Ectodermal cell (in vitro differentiated cells): ENCODE measurements around the gene CXCL10.

ENCODE experiments used
- H3K27ac ChIP-seq: 2 replicates; pipeline ENCODE4 v1.7.0; 2013; ENCODE audit warnings: mild to moderate bottlenecking, low read depth, low read length; ENCODE audit not compliant: insufficient read depth, poor library complexity, severe bottlenecking
- H3K27me3 ChIP-seq: 2 replicates; pipeline ENCODE4 v1.7.0; 2013; ENCODE audit warnings: mild to moderate bottlenecking, low read length; ENCODE audit not compliant: insufficient read depth, control insufficient read depth, poor library complexity, severe bottlenecking
- H3K36me3 ChIP-seq: one replicate; pipeline ENCODE4 v1.7.0; 2013; ENCODE audit warnings: low read length; ENCODE audit not compliant: control insufficient read depth, insufficient read depth
- H3K4me1 ChIP-seq: one replicate; pipeline ENCODE4 v1.7.0; 2013; ENCODE audit warnings: low read length; ENCODE audit not compliant: control insufficient read depth, insufficient read depth
- H3K4me3 ChIP-seq: 2 replicates; pipeline ENCODE4 v1.7.0; 2013; ENCODE audit warnings: low read depth, low read length, control low read depth; ENCODE audit not compliant: insufficient read depth
- H3K9me3 ChIP-seq: 2 replicates; pipeline ENCODE4 v1.7.0; 2013; ENCODE audit warnings: mild to moderate bottlenecking, low read length, moderate library complexity; ENCODE audit not compliant: control insufficient read depth
- WGBS, 2 experiments: methylation state at CpG; one replicate each; pipeline ENCODE4 v1.1.7; 2013; ENCODE audit warnings: missing lambda C conversion rate in 2 of 2; 5-methylcytosine and 5-hydroxymethylcytosine counted together

CXCL10 gene

DNA sequence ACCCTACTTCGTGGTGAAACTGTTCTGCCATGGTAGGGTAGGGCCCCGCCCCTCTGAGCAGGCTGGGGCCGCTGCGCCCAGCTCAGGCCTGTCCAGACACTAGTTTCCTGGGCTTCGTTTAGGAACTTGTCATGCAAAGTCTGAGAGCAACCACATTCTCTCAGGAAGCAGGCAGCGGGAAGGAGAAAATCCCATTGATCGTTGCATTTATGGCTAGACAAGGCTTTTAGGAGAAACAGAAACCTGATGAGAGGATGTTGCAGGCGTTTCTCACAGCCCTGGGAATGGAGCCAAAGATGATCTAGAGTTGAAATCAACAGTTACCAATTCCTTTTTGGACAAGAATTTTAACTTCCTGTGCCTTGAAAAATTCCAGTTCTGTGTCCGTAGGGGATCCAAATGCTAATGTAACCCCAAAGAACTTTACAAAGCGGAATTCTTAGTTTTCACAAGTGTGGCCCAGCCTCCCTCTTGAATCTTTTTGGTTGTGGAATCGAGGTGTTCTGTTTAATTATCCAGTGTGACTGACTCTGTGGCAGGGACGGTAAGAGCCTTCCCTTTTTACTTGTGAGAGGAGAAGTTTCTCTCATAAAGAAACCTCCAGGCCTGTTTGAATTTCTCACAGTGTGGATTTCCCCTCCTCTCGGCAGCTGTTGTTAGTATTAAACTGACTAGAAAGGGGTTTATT, 11.5 kb downstream of the CXCL10 start:
- no peaks in the 10 kb centered on the region for H3K36me3 ChIP-seq
- H3K4me3 ChIP-seq, result no peak overlapping the region
- peaks cover 11% of the 10 kb centered on the region for H3K4me1 ChIP-seq
- H3K27me3 ChIP-seq, result no peaks in the 10 kb centered on the region
- H3K9me3 ChIP-seq, result no peaks in the 10 kb centered on the region
- peak overlapping the region; percentile 44 for H3K27ac ChIP-seq
- 57 to 65% methylated on average over 12 to 13 of the region's 13 CpGs for WGBS, 2 experiments

DNA sequence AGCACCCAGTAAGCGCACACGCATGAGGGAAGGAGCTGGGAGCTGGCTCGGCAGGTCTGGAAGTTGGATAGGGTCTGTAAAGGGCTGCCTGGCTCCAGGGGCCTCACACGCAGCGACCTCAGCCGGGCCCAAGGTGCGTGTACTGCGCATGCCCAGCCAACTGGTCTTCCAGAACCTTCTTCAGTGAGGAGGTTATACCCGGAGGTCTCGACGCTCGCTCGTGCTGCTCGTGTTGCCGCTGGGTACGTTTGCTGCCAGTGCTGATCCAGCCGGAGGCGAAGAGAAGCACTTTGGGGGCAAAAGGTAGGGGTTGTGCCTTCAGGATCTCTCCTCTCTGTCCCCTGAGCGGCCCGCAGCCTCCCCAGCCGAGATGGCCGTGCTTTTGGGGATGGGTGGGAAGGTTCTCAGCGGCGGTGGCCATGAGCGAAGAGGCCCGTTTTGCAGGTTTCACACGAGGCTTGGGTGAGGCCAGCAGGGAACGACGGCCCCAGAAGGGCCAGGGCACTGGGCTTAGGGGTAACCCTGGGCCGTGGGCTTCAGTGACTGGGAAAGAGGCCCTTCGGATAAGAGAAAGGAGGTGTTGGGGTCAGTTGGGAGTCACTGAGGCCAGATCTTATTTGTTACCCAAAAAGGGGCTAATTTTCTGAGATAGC, 12.2 kb downstream of the CXCL10 start:
- 95 to 96% methylated on average over 31 of the region's 31 CpGs for WGBS, 2 experiments
- Histone ChIP-seq H3K4me3 (no peak overlapping the region), H3K27ac (no peak overlapping the region), H3K4me1 (peaks cover 11% of the 10 kb centered on the region), H3K9me3 (no peaks in the 10 kb centered on the region), H3K27me3 (no peaks in the 10 kb centered on the region), H3K36me3 (no peaks in the 10 kb centered on the region)

DNA sequence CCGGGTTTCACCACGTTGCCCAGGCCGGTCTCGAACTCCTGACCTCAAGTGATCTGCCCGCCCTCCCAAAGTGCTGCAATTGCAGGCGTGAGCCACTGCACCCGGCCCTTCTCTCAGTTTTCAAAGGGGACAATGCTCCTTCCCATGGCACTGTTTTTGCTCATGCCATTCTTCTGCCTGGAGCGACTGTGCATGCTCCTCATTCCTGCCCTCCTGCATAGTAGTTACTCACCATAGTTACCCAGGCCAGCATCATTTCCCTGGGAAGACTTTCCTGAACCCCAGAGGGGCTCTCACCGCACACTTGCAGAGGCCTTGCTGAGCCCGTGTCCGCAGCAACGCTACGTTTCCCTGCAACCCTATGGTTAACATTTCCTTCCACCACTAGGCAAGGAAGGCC, 12.7 kb downstream of the CXCL10 start:
- 91 to 92% methylated on average over 13 of the region's 13 CpGs for WGBS, 2 experiments
- H3K36me3 ChIP-seq, result no peaks in the 10 kb centered on the region

DNA sequence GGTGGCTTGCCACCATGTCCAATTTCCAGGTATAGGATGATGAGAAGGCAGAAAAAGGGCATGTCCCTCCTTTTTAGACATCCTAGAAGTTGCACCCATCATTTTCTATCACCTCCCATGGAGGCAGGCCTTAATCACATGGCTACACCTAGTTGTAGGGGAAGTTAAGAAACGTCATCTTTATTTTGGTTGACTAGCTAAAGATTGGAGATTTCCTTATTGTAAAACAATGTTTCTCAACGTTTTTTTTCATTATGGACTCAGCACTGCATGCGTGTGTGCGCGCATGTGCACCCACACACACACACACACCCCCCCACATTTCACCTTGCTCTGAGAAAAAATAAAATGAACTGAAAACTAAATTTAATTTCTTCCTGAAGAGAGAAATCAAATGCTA, 14.0 kb downstream of the CXCL10 start:
- 77 to 92% methylated on average over 5 of the region's 5 CpGs for WGBS, 2 experiments
- Histone ChIP-seq H3K27ac (no peak overlapping the region), H3K4me3 (no peak overlapping the region), H3K4me1 (peaks cover 11% of the 10 kb centered on the region), H3K27me3 (no peaks in the 10 kb centered on the region), H3K9me3 (no peaks in the 10 kb centered on the region), H3K36me3 (no peaks in the 10 kb centered on the region)

More for the DNA sequence above, 12.7 kb downstream of the CXCL10 start:
- Histone ChIP-seq H3K9me3 (no peaks in the 10 kb centered on the region), H3K27me3 (no peaks in the 10 kb centered on the region), H3K4me1 (peaks cover 11% of the 10 kb centered on the region), H3K4me3 (no peak overlapping the region), H3K27ac (no peak overlapping the region)

DNA sequence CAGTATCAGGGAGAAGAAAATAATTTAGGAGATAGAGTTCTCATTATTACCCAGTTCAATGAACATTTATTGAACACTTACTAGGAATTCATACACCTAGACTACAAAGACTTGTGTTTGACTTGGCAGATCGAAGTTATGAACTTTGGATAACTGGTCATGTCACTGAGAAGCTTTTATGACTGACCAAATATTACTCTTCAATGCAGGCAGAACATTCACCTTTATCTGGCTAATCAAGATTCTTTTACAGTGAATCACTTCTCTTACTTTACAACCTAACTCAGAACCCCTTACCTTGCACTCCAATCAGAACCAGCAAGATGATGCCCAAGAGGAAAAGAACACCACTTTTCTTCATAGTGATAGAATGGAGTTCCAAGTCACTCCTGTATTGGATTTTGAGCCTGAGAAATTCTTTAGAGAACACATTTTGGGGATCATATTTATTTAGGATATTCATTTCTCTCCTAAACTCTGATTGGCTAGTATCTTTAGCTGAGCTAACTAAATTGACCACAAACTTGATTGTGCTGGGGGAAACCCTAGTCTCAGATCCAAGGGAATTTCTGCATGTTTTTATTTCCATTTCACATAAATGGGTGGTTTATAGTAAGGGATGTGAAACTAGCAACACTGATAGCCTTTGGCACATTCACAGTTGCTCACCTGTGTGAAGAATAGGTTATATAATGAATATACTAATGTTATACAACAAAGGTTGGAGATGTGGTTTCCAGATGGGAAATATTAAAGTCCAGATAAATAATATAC, 16.0 kb downstream of the CXCL10 start, which contains the start of gene CXCL9:
CXCL9 (minus strand) TSS at position 421 of the 774 bp plus-strand sequence; CDS start at position 361, 60 bp downstream.
- Histone ChIP-seq H3K4me1 (peaks cover 8% of the 10 kb centered on the region), H3K4me3 (no peak within 1 kb of the TSS), H3K9me3 (no peaks in the 10 kb centered on the region), H3K27me3 (peaks cover 3% of the 10 kb centered on the region), H3K36me3 (no peaks in the 10 kb centered on the region), H3K27ac (no peak within 1 kb of the TSS)
- 94% methylated on average over 1 of the region's 1 CpG for WGBS, 2 experiments

DNA sequence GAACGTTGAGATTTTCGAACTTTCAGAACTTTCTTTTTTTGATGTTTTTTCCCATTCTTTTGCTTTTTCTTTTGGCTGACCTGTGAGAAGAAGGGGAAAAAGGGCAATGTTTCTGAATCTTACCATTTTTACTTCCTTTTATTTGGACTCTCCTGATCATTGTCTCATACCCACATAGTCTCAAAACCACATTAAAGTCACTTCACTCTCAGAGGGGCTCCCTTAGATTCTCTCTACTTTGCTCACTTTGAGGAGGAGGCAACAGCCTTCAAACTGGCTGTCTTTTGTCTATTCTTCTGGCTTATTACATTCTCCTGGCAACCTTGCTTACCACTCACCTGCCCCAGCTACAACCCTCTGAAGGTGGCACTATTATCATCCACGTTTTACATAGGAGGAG, 19.7 kb downstream of the CXCL10 start:
- H3K36me3 ChIP-seq, result no peaks in the 10 kb centered on the region
- no peaks in the 10 kb centered on the region for H3K4me1 ChIP-seq
- WGBS, 2 experiments, result 87 to 91% methylated on average over 3 of the region's 3 CpGs
- H3K4me3 ChIP-seq, result no peak overlapping the region
- H3K27me3 ChIP-seq, result peaks cover 3% of the 10 kb centered on the region
- no peak overlapping the region for H3K27ac ChIP-seq
- no peaks in the 10 kb centered on the region for H3K9me3 ChIP-seq

DNA sequence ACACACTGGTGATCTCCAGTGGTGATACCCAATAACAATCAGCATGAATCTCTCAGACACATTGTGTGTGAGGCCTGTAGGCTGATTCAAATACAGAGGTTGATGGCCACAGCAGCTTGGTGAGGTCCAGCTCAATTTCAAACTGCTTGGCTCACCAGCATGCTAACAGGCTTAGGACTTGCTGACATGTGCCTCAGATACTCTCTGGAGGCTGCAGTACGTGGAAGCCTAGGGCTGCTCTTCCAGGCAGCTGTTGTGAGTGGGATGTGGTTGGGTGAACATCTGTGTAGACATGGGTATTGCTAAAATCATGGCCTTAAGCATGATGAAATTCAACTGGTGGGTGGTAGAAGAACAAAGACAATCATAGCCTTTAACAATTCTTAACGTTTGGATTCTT, 20.3 kb downstream of the CXCL10 start:
- no peaks in the 10 kb centered on the region for H3K36me3 ChIP-seq
- 66 to 79% methylated on average over 1 to 2 of the region's 2 CpGs for WGBS, 2 experiments
- peaks cover 3% of the 10 kb centered on the region for H3K27me3 ChIP-seq
- H3K9me3 ChIP-seq, result no peaks in the 10 kb centered on the region
- no peaks in the 10 kb centered on the region for H3K4me1 ChIP-seq
- no peak overlapping the region for H3K4me3 ChIP-seq
- H3K27ac ChIP-seq, result no peak overlapping the region

DNA sequence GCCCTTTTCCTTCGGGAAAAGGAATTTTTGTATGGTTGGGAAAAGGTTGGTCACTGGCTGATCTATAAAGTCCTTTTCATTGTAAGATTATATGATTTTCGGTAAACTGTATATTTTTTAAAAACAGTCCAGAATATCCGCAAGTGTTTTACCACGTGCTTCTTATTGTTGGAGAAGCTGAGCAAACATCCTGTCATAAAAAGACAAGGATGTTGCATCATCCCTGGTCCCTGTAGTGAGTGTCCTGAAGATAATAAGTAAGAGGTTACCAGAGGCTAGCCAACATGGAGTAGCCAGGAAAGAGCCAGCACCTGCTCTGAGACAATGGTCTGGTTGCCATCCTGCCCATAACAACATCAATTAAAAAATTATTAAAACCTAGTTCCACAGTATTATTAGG, 21.1 kb downstream of the CXCL10 start:
- no peak overlapping the region for H3K27ac ChIP-seq
- no peaks in the 10 kb centered on the region for H3K9me3 ChIP-seq
- no peaks in the 10 kb centered on the region for H3K36me3 ChIP-seq
- H3K4me3 ChIP-seq, result no peak overlapping the region
- H3K4me1 ChIP-seq, result no peaks in the 10 kb centered on the region
- 94% methylated on average over 4 of the region's 4 CpGs for WGBS, 2 experiments
- peaks cover 3% of the 10 kb centered on the region for H3K27me3 ChIP-seq

DNA sequence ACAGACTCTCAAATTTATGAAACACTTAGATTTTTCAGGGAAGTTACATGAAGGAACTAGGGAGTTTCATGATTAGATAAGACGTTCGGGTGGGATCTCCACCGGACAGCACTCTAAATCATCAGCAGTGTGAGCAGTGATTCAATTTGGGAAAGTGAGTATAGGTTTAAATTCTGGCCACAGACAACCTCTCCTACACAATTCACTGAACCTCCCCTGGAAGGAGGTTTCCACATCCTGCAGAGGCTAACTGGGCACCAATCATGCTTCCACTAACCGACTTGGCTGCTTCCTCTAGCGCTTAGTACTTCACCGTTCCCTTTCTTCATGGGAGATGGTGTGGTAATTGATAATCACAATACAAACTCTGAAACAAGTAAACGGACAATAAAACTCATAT, 21.6 kb downstream of the CXCL10 start:
- peaks cover 3% of the 10 kb centered on the region for H3K27me3 ChIP-seq
- no peaks in the 10 kb centered on the region for H3K4me1 ChIP-seq
- no peak overlapping the region for H3K27ac ChIP-seq
- 98 to 100% methylated on average over 6 to 7 of the region's 7 CpGs for WGBS, 2 experiments
- H3K4me3 ChIP-seq, result no peak overlapping the region
- no peaks in the 10 kb centered on the region for H3K36me3 ChIP-seq
- no peaks in the 10 kb centered on the region for H3K9me3 ChIP-seq

DNA sequence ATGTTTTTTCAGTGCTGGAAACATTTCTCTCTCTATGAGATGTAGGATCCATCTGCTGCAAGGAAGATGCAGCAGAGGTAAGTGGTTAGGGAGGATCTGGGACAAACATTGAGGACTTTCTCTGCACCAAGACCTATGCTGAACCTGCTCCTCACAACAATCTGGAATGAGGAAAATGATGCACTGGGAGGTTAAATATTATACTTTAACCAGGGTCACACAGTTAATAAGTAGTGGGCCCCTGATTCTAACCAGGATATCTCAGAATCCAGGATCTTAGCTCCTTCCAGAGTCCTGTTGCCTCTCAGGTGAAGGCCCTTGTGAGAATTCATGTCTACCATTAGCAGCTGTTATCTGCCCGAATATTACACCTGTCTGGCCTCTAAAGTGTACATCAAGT, 23.0 kb downstream of the CXCL10 start:
- H3K27me3 ChIP-seq, result peaks cover 3% of the 10 kb centered on the region
- 84 to 100% methylated on average over 1 of the region's 1 CpG for WGBS, 2 experiments
- H3K4me1 ChIP-seq, result no peaks in the 10 kb centered on the region
- no peak overlapping the region for H3K27ac ChIP-seq
- H3K4me3 ChIP-seq, result no peak overlapping the region
- H3K36me3 ChIP-seq, result no peaks in the 10 kb centered on the region
- H3K9me3 ChIP-seq, result no peaks in the 10 kb centered on the region
